GM12874 (cell line): Measurements from ENCODE around the gene UNC5C.

Experiments
- TF ChIP-seq, protein P1 (sequence below): IDR thresholded peaks from 2 replicates; pipeline ENCODE4 v1.5.1; 2011; ENCODE audit warnings: low read depth, mild to moderate bottlenecking, control low read depth, low read length, moderate library complexity; ENCODE audit not compliant: insufficient read depth

The UNC5C gene

DNA sequence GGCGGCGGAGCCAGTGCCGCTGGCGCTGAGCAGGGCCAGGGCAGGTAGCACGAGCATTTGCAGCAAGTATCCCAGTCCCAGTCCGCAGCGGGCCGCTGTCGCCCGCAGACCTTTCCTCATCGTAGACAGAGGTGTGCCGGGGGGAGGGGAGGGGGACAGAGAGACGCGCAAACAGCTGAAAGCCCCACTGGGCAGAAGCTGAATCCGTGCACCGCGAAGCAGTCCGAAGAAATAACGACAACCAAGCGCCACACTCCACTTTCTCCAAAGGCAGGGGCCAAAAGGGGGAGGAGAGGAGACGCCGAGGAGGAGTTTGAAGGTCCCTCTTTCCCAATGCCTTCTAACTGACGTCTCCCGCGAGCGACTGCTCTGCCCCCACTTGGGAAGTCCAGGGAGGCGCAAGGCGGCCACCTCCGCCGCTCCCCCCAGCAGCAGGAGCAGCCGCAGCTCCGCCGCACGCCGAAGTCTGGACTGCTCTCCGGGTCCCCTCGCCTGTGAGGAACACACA, at the start of gene UNC5C:
Gene UNC5C, minus strand, starts transcription at position 236 of the 508 bp plus-strand sequence.
- TF ChIP-seq, protein P1, sequence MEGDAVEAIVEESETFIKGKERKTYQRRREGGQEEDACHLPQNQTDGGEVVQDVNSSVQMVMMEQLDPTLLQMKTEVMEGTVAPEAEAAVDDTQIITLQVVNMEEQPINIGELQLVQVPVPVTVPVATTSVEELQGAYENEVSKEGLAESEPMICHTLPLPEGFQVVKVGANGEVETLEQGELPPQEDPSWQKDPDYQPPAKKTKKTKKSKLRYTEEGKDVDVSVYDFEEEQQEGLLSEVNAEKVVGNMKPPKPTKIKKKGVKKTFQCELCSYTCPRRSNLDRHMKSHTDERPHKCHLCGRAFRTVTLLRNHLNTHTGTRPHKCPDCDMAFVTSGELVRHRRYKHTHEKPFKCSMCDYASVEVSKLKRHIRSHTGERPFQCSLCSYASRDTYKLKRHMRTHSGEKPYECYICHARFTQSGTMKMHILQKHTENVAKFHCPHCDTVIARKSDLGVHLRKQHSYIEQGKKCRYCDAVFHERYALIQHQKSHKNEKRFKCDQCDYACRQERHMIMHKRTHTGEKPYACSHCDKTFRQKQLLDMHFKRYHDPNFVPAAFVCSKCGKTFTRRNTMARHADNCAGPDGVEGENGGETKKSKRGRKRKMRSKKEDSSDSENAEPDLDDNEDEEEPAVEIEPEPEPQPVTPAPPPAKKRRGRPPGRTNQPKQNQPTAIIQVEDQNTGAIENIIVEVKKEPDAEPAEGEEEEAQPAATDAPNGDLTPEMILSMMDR = no peak

DNA sequence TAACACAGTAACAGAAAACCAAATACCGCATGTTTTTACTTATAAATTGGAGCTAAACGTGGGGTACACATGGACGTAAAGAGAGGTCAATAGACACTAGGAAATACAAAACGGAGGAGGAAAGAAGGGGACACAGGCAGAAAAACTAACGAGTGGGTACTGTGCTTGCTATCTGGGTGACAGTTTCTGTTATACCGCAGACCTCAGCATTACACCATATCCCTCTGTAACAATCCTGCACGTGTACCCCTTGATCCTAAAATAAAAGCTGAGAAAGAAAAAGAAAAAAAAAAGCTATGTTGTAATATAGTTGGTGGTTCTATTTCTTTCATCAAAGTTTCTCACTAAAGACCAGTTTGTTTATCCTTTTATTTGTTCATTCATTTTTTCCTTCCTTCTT, 47.9 kb upstream of the UNC5C start:
- TF ChIP-seq, protein P1 = no peak

DNA sequence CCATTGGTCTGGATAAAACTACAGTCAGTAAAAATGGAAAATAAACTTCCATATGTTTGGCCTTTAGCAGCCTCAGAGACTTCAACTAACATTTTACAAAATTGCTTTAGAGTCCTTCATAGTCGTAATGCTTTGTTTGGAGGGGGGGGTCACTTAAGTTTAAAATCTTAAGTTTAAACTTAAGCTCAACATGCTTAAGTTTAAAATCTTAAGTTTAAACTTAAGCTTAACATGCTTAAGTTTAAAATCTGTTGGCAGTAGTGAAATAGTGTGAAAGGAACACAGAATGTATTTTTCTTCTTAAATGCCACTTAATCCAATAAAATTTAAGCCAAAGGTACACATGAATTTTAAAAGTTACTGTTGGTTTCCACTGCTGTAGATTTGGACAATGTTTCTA, 45.9 kb upstream of the UNC5C start:
- TF ChIP-seq, protein P1 = no peak

DNA sequence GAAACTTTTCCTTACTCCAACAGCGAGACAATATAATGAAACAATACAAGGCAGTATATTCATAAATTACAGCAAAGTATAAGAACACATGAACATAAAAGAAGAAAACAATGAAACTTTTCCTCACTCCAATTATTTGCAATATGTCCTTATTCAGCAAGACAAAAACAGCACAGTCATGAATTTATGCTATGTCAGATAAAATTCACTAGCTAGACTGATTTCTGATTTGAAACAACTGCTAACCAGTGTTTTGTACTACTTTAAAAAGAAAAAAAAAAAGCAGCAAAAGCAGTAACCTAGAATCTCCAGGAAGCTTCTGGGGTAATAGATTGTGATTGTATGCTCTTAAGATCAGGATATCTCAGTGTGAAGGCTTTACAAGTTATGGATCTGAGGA, 45.2 kb upstream of the UNC5C start:
- TF ChIP-seq, protein P1 = no peak

DNA sequence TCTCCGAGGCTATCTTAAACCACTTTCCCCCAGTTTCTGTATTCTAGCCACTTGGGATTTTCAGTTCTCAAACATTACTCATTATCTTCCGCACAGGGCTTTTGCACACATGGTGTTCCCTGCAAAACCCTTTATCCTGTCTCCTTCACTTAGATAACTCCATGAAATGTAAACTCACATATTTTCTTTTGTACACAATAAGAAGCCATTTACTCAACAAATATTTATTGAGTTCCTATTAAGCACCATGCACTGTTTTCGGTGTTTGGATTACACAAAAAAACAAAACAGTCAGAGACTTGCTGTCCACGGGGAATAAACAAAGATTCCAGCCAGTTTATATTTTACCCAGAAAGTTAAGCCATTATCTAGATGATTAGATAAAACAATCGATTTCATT, 42.5 kb upstream of the UNC5C start:
- TF ChIP-seq, protein P1 = no peak

DNA sequence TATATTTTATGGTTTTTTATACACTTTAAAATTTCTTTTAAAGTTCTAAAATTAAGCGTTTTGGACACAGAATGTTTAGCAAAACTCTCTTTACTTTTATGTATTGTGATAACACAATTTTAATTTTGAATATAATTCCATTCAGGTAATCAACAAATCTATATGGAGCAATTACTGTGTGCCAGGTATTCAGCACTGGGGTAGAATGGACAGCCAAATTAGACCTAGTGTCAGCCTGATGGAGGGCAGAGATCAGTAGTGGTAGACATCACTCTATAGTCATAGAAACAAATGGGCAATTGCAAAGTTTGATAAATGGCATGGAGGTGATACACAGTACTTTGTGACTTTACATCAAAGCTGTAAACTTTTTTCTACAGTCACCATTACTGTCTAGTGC, 41.8 kb upstream of the UNC5C start:
- TF ChIP-seq, protein P1 = no peak

DNA sequence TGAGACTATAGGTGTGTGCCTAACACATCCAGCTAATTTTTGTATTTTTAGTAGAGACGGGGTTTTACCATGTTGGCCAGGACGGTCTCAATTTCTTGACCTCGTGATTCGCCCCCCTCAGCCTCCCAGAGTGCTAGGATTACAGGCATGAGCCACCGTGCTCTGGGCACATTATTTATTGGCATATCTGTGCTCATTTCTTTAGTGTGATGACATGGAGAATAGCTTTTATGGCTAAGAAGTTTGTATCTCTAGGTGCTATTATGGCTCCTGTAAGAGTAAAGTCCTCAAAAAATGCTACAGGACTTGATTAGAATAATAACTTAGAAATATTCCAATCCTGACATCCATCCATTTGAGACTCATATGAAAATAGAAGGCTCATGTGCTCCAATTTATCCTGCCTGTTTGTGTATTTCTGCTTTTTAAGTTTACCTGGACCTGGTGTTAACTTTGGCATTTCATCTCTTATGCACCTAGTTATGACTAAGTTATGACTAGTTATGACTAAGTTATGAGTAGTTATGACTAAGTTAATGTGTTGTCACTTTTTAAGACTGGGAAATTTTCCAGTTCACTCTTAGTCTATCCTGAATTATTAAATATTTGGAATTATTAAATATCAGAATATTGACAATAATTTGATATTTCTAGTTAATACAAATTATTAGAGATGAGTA, 36.4 kb upstream of the UNC5C start:
- TF ChIP-seq, protein P1 = no peak
